Endothelial cell of umbilical vein (primary cell): ENCODE measurements around the gene DVL3. TPM values are rescaled to one million over a fixed set of nuclear protein-coding genes. Genes with fewer than 3 reads are reported as not detected.

Source experiments
- BruUV-seq: library from RNA; stranded (reverse); fragments of 400-500 nt; replicated peaks from 2 replicates; lab custom pipeline; 2021; lab: Mats Ljungman, UMichigan
- CTCF ChIA-PET: fragments of 300-600, 350-600 bp; sonication (Branson Sonifier 250); formaldehyde crosslinking; loops from one replicate; lab custom pipeline; 2021; ENCODE audit warnings: antibody characterized with exemption, inconsistent platforms; lab: Charles Lee
- POLR2A ChIA-PET: fragments of 300-600, 350-600 bp; sonication (Branson Sonifier 250); formaldehyde crosslinking; loops from one replicate; lab custom pipeline; 2021; ENCODE audit warnings: antibody characterized with exemption, inconsistent platforms; lab: Charles Lee
- DNase-seq: peaks from one replicate; pipeline ENCODE4 v3.0.0-alpha.2; 2011; ENCODE audit warnings: low read depth, low spot score
- FAIRE-seq: peaks from 2 replicates; lab custom pipeline; 2011; peaks lifted over from hg19 to GRCh38; lab: Jason Lieb, UNC
- H2AFZ ChIP-seq: 2 replicates; pipeline ENCODE4 v1.6.0; 2012; ENCODE audit warnings: low read depth, low read length, control low read depth, inconsistent platforms
- H3K27ac ChIP-seq: 2 replicates; pipeline ENCODE4 v1.5.1; 2011; ENCODE audit warnings: low read depth, mild to moderate bottlenecking, control low read depth, low read length, moderate library complexity; ENCODE audit not compliant: insufficient read depth
- H3K27me3 ChIP-seq, 2 experiments: 2 replicates each; pipeline versions ENCODE4 v1.6.0 to v1.6.1; 2011; ENCODE audit warnings: low read length in 2 of 2, mixed read lengths in 1 of 2; ENCODE audit not compliant: control insufficient read depth in 2 of 2, insufficient read depth in 2 of 2
- H3K36me3 ChIP-seq, 2 experiments: 2 replicates in 1 of 2; 3 replicates in 1 of 2; pipeline ENCODE4 v1.5.1; 2011; ENCODE audit warnings: low read length in 2 of 2, mild to moderate bottlenecking in 1 of 2, moderate library complexity in 1 of 2; ENCODE audit not compliant: control insufficient read depth in 2 of 2, insufficient read depth in 2 of 2; ENCODE audit errors: extremely low read depth in 1 of 2
- H3K4me1 ChIP-seq: 3 replicates; pipeline ENCODE4 v1.5.1; 2011; ENCODE audit warnings: mild to moderate bottlenecking, low read length; ENCODE audit not compliant: control insufficient read depth, insufficient read depth; ENCODE audit errors: extremely low read depth
- H3K4me2 ChIP-seq: 2 replicates; pipeline ENCODE4 v1.6.1; 2011; ENCODE audit warnings: low read length, control low read depth, mixed read lengths; ENCODE audit not compliant: insufficient read depth
- H3K4me3 ChIP-seq, 3 experiments: fragments of 200-600 bp in 1 of 3; sonication (generic), shearing (Covaris generic) in 1 of 3; replicated peaks in 1 of 3; 2 replicates each; pipeline ENCODE4 v1.5.1; 2011 to 2016; ENCODE audit warnings: control low read depth in 3 of 3, low read length in 3 of 3, mild to moderate bottlenecking in 2 of 3, inconsistent platforms in 1 of 3, low read depth in 1 of 3, moderate library complexity in 1 of 3; ENCODE audit not compliant: insufficient read depth in 1 of 3
- H3K79me2 ChIP-seq: 2 replicates; pipeline ENCODE4 v1.6.0; 2012; ENCODE audit warnings: low read length, inconsistent platforms; ENCODE audit not compliant: control insufficient read depth, insufficient read depth
- H3K9ac ChIP-seq: replicated peaks from 2 replicates; pipeline ENCODE3; 2011; ENCODE audit warnings: low read length, control low read depth; ENCODE audit not compliant: insufficient read depth; ENCODE audit errors: extremely low read depth
- H3K9me1 ChIP-seq: replicated peaks from 3 replicates; pipeline ENCODE4 v1.6.0; 2011; ENCODE audit warnings: mild to moderate bottlenecking, low read length; ENCODE audit not compliant: control insufficient read depth, insufficient read depth; ENCODE audit errors: extremely low read depth
- H3K9me3 ChIP-seq: replicated peaks from 2 replicates; pipeline ENCODE4 v1.5.1; 2012; ENCODE audit warnings: low read length, inconsistent platforms; ENCODE audit not compliant: control insufficient read depth, insufficient read depth
- H4K20me1 ChIP-seq: replicated peaks from 2 replicates; pipeline ENCODE3; 2011; ENCODE audit warnings: mild to moderate bottlenecking, low read length; ENCODE audit not compliant: control insufficient read depth, insufficient read depth; ENCODE audit errors: extremely low read depth
- CTCF ChIP-seq, 2 donors: IDR thresholded peaks; 1 replicate in 1 of 2; 2 replicates in 1 of 2; pipeline ENCODE4 v1.5.1; 2011; ENCODE audit warnings: low read length in 2 of 2, mild to moderate bottlenecking in 2 of 2, moderate library complexity in 2 of 2, control low read depth in 1 of 2, inconsistent platforms in 1 of 2, low read depth in 1 of 2; ENCODE audit not compliant: insufficient read depth in 1 of 2; ENCODE audit errors: extremely low read depth in 1 of 2
- EZH2 ChIP-seq: IDR thresholded peaks from 2 replicates; pipeline ENCODE4 v1.6.1; 2012; ENCODE audit warnings: borderline replicate concordance, low read depth, mild to moderate bottlenecking, moderate library complexity, low read length, inconsistent platforms; ENCODE audit not compliant: severe bottlenecking
- FOS ChIP-seq: IDR thresholded peaks from 2 replicates; pipeline ENCODE4 v1.6.1; 2011; ENCODE audit warnings: mild to moderate bottlenecking, low read length, moderate library complexity, borderline replicate concordance; ENCODE audit not compliant: insufficient read depth
- GATA2 ChIP-seq: IDR thresholded peaks from 2 replicates; pipeline ENCODE4 v1.7.0; 2011; ENCODE audit warnings: low read depth, mild to moderate bottlenecking, moderate library complexity, mixed read lengths, low read length; ENCODE audit not compliant: insufficient read length, insufficient read depth
- JUN ChIP-seq: IDR thresholded peaks from 2 replicates; pipeline ENCODE4 v1.6.1; 2011; ENCODE audit warnings: borderline replicate concordance, low read depth; ENCODE audit not compliant: insufficient read length, insufficient read depth
- MAX ChIP-seq: IDR thresholded peaks from 2 replicates; pipeline ENCODE4 v1.6.1; 2011; ENCODE audit not compliant: insufficient read depth, insufficient read length
- MYC ChIP-seq: IDR thresholded peaks from one replicate; pipeline ENCODE4 v1.6.1; 2011; ENCODE audit warnings: mild to moderate bottlenecking, low read depth, low read length
- POLR2A ChIP-seq: IDR thresholded peaks from 2 replicates; pipeline ENCODE4 v1.6.1; 2012; ENCODE audit warnings: low read depth, mild to moderate bottlenecking, control low read depth, low read length
- POLR2AphosphoS5 ChIP-seq: IDR thresholded peaks from 2 replicates; pipeline ENCODE4 v1.6.1; 2012; ENCODE audit warnings: low read depth, mild to moderate bottlenecking, control low read depth, low read length, moderate library complexity; ENCODE audit not compliant: insufficient read depth
- dilution Hi-C: fragments of 300-500 bp; cut with MboI; formaldehyde crosslinking; loops from one replicate; pipeline ENCODE4 v1.15.0; 2019; ENCODE audit warnings: low sequenced_read_pairs; ENCODE audit not compliant: extremely low pct_ligation_motif_present
- intact Hi-C: fragments of 100-400 bp; cut with micrococcal nuclease; formaldehyde crosslinking; loops from one replicate; pipeline ENCODE4 v1.10.0; 2022
- polyA plus RNA-seq, 4 experiments: library from polyadenylated mRNA; depleted of rRNA in 3 of 4; stranded (reverse) in 3 of 4; unstranded in 1 of 4; fragments of >200 nt; gene quantifications; 2 replicates each; pipeline versions ENCODE4 v1.2.1 to v1.2.3, GENCODE V29; 2011 to 2012; ENCODE audit warnings: missing spikeins in 1 of 4
- total RNA-seq: library from RNA; stranded (reverse); gene quantifications from 2 replicates; pipeline ENCODE4 v1.2.3, GENCODE V29; 2021

Gene DVL3
- total and polyA plus RNA-seq, 2 donors (not counting 3 experiments of a cell fraction or from before 2014, with no cell fraction given): 43.8 to 59.0 TPM

- Histone ChIP-seq H3K27me3 (no peaks in the 10 kb centered on the region), H3K36me3 (peaks cover 26 to 53% of the 10 kb centered on the region in 2 experiments), H3K27ac (peak overlapping the region; percentile 64), H3K4me1 (peaks cover 14% of the 10 kb centered on the region), H2AFZ (peak overlapping the region; percentile 3), H3K4me2 (peak overlapping the region; percentile 33), H3K4me3 (peak overlapping the region; percentile 5 to 92 (median 54)), H3K9me3 (no peaks in the 10 kb centered on the region), H3K9me1 (no peaks in the 10 kb centered on the region), H4K20me1 (no peaks in the 10 kb centered on the region), H3K9ac (peak overlapping the region; percentile 48), H3K79me2 (peaks cover 25% of the 10 kb centered on the region)
- BruUV-seq: TSS peak; percentile 94
- peak; percentile 99 for DNase-seq
- CTCF ChIA-PET: interaction anchor here (0.6 to 3.7 kb wide), 8 partner anchors 9 to 290 kb away, joined by 3 to 25 read pairs (median 7); partner anchors contain the start of genes DVL3 and EEF1AKMT4
- no peak for TF ChIP-seq FOS
- TF ChIP-seq CTCF (IDR thresholded peaks at IDR 0.05; ENCODE audit: extremely low read depth in 1 of 2, insufficient read depth in 1 of 2, low read depth in 1 of 2, low read length in 2 of 2): no peak
- TF ChIP-seq POLR2AphosphoS5: peak; percentile 94
- no peak for TF ChIP-seq GATA2
- peak; percentile 68 for TF ChIP-seq MYC
- peak; percentile 87 for TF ChIP-seq MAX
- no peak for TF ChIP-seq EZH2
- no peak for TF ChIP-seq JUN
- peak; percentile 87 for TF ChIP-seq POLR2A
- POLR2A ChIA-PET: interaction anchor here (1.0 to 1.2 kb wide), 2 partner anchors 9 to 12 kb away, joined by 5 read pairs; no protein-coding TSS in a partner anchor
- dilution Hi-C loops (no loop called here), intact Hi-C loops (loop anchor here (1.0 to 5.0 kb wide), 7 partner anchors 9 to 291 kb away; partner anchors contain the start of genes EIF2B5 and VWA5B2)
- peak; percentile 99 for FAIRE-seq
Measured at GRCh38 chr3:184185461-184186183, 30.4 kb downstream of the DVL3 start.
